ENCODE data around the gene ZNF497.
"Not testable (repeated sequence)": the region's sequence is repeated elsewhere in the genome, so short reads cannot be mapped to it uniquely, and the experiment has no call there.

The ZNF497 gene

DNA sequence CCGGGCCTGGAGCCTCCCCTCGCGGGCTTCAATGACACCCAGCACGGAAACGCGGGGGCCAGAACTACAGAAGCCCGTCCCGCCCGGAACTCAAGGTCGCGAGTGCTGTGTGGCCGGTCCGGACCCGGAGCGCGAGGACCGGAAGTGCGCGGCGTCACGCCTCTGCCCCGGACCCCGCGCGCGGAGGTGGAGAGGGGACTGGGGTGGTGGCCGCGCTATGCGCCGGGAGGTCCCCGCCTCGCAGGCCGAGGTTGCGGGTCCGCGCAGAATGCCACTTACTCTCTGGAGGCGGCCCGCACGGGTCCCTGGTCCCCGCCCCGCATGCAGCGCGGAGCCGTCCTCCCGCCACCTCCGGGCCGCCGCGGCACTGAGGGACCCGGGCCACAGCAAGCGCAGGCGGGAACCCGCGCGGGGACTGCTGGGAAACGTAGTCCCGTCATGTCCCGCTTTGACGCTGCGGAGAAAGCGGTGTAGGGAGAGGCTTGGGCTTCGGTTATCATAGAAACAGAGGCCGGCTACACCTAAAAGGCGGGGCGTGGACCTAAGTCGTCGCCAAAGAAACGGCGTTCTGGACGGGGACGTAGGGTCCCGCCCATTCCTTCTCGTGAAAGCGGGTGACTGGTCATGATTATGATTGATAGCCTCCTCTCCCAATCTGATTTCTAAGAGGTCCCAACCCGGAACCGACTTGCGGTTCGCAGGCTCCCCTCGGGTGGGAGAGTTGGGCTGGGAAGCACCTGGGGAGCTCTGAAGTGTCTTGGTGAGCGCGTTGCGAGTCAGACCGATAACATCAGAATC lies 18.3 kb upstream of the ZNF497 start, which contains the start of gene ZNF837:
TSS of gene ZNF837 (minus strand) at position 369 of the 798 bp plus-strand sequence. CDS start 11,698 bp downstream, outside the sequence.
- Histone ChIP-seq H3K4ac (ENCODE audit: low read depth in 1 of 2, low read length in 2 of 2) (peak within 1 kb of the TSS; percentile 0 to 68), H3K9me3 (ENCODE audit: control insufficient read depth, low read length) (no peaks in the 10 kb centered on the region), H3K79me1 (replicated peaks; ENCODE audit: low read length, poor library complexity, severe bottlenecking) (peaks cover 44% of the 10 kb centered on the region), H3K4me3 (ENCODE audit: insufficient read depth in 1 of 2, low read depth in 1 of 2, low read length in 2 of 2) (peak within 1 kb of the TSS; percentile 77 to 86), H3K23ac (ENCODE audit: low read length in 2 of 2) (no peak within 1 kb of the TSS), H3K27ac (ENCODE audit: low read length, poor library complexity, severe bottlenecking) (peak within 1 kb of the TSS; percentile 64), H3K9ac (ENCODE audit: low read length) (peak within 1 kb of the TSS; percentile 95), H3K4me1 (ENCODE audit: control insufficient read depth, insufficient read depth, low read depth, low read length) (peaks cover 40% of the 10 kb centered on the region), H2BK5ac (ENCODE audit: low read depth, low read length, poor library complexity, severe bottlenecking) (peak within 1 kb of the TSS; percentile 51), H2BK120ac (ENCODE audit: low read depth, low read length) (no peak within 1 kb of the TSS), H4K8ac (ENCODE audit: low read length) (peak within 1 kb of the TSS; percentile 95), H3K4me2 (ENCODE audit: low read length, poor library complexity, severe bottlenecking) (peak within 1 kb of the TSS; percentile 72), H2BK12ac (ENCODE audit: low read length in 2 of 2) (no peak within 1 kb of the TSS), H3K27me3 (ENCODE audit: control insufficient read depth in 1 of 2, insufficient read depth in 1 of 2, low read length in 2 of 2) (no peaks in the 10 kb centered on the region), H3K36me3 (ENCODE audit: control insufficient read depth in 1 of 2, insufficient read depth in 2 of 2, low read depth in 1 of 2, low read length in 2 of 2) (peaks cover 0 to 10% of the 10 kb centered on the region in 2 experiments), H4K91ac (ENCODE audit: low read length) (peak within 1 kb of the TSS; percentile 92), H3K14ac (ENCODE audit: low read length in 2 of 2) (no peak within 1 kb of the TSS), H3K18ac (ENCODE audit: low read depth in 1 of 2, low read length in 2 of 2) (peak within 1 kb of the TSS; percentile 72 to 88), H2AFZ (ENCODE audit: low read depth, low read length) (peak within 1 kb of the TSS; percentile 86), H2AK5ac (ENCODE audit: low read length, severe bottlenecking) (no peak within 1 kb of the TSS), H2BK15ac (ENCODE audit: low read depth, poor library complexity, severe bottlenecking) (peak within 1 kb of the TSS; percentile 38)
- peak; percentile 100 for DNase-seq
- WGBS = under 1% methylated on average over 67 of the region's 83 CpGs

DNA sequence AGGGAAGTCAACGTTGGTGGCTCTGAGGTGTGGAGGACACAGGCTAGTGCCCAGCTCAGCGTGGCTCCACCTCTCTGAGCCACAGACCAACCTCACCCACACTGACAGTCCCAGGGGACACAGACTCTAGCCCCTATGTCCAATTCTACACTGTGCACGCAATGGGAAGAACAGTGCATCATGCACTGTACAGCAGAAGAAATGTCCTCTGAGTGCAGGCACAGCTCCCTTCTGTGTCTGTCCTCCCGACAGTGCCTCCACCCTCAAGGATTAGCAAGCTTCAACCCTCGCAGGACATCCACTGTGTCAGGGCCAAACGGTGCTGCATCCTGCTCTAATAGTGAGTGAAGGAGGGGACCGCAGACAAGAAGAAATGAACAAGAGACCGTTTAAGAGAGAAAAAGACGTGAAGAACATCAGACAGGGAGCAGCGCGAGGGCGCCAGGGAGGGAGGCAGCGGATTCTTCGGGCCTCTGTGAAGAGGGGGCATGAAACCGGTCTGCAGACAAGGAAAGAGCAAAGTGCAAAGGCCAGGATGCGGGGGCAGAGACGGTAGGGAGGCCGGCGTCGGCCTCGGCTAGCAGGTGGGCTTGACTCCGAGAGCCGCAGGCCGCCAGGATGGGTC lies 17.6 kb upstream of the ZNF497 start:
- Histone ChIP-seq H2BK15ac (ENCODE audit: low read depth, poor library complexity, severe bottlenecking) (peak overlapping the region; percentile 38), H2BK12ac (ENCODE audit: low read length in 2 of 2) (no peak overlapping the region), H4K91ac (ENCODE audit: low read length) (peak overlapping the region; percentile 0), H2AFZ (ENCODE audit: low read depth, low read length) (peak overlapping the region; percentile 86), H3K14ac (ENCODE audit: low read length in 2 of 2) (no peak overlapping the region), H3K9me3 (ENCODE audit: control insufficient read depth, low read length) (no peaks in the 10 kb centered on the region), H2BK120ac (ENCODE audit: low read depth, low read length) (no peak overlapping the region), H3K27ac (ENCODE audit: low read length, poor library complexity, severe bottlenecking) (peak overlapping the region; percentile 64), H2BK5ac (ENCODE audit: low read depth, low read length, poor library complexity, severe bottlenecking) (no peak overlapping the region), H2AK5ac (ENCODE audit: low read length, severe bottlenecking) (no peak overlapping the region), H3K18ac (ENCODE audit: low read depth in 1 of 2, low read length in 2 of 2) (peak overlapping the region; percentile 60 to 75), H3K4me1 (ENCODE audit: control insufficient read depth, insufficient read depth, low read depth, low read length) (peaks cover 33% of the 10 kb centered on the region), H3K9ac (ENCODE audit: low read length) (peak overlapping the region; percentile 95), H3K4me3 (ENCODE audit: insufficient read depth in 1 of 2, low read depth in 1 of 2, low read length in 2 of 2) (peak overlapping the region; percentile 77 to 86), H3K4me2 (ENCODE audit: low read length, poor library complexity, severe bottlenecking) (peak overlapping the region; percentile 45), H3K79me1 (replicated peaks; ENCODE audit: low read length, poor library complexity, severe bottlenecking) (peaks cover 37% of the 10 kb centered on the region), H3K23ac (ENCODE audit: low read length in 2 of 2) (no peak overlapping the region), H4K8ac (ENCODE audit: low read length) (peak overlapping the region; percentile 82), H3K36me3 (ENCODE audit: control insufficient read depth in 1 of 2, insufficient read depth in 2 of 2, low read depth in 1 of 2, low read length in 2 of 2) (peaks cover 0 to 10% of the 10 kb centered on the region in 2 experiments), H3K27me3 (ENCODE audit: control insufficient read depth in 1 of 2, insufficient read depth in 1 of 2, low read length in 2 of 2) (no peaks in the 10 kb centered on the region), H3K4ac (ENCODE audit: low read depth in 1 of 2, low read length in 2 of 2) (peak overlapping the region; percentile 0 to 68)
- 13% methylated on average over 24 of the region's 24 CpGs for WGBS
- no peak for DNase-seq

DNA sequence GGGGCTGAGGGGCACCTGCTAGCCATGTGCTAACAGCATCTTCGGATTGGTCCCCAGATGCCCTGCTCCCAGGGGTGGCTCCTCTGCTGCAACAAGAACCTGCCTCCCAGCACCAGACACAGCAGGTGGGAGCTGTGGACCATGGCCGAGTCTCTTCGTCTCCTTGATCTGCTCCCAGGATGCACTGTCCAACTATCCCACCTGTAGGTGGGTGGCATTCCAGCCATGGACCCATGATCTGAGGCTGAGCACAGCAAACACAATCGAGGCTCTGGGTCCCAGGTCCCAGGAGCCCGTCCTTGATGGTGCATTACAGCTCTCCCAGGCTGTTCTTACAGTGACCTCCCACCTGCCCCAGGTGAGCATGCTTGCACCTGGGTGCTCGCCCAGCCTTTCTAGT lies 16.7 kb upstream of the ZNF497 start:
- WGBS = 93% methylated on average over 6 of the region's 6 CpGs
- Histone ChIP-seq H3K9me3 (ENCODE audit: control insufficient read depth, low read length) (no peaks in the 10 kb centered on the region), H3K27ac (ENCODE audit: low read length, poor library complexity, severe bottlenecking) (no peak overlapping the region), H3K9ac (ENCODE audit: low read length) (no peak overlapping the region), H3K36me3 (ENCODE audit: control insufficient read depth in 1 of 2, insufficient read depth in 2 of 2, low read depth in 1 of 2, low read length in 2 of 2) (peaks cover 0 to 10% of the 10 kb centered on the region in 2 experiments), H3K79me1 (replicated peaks; ENCODE audit: low read length, poor library complexity, severe bottlenecking) (peaks cover 36% of the 10 kb centered on the region), H4K8ac (ENCODE audit: low read length) (peak overlapping the region; percentile 79), H2AFZ (ENCODE audit: low read depth, low read length) (no peak overlapping the region), H3K18ac (ENCODE audit: low read depth in 1 of 2, low read length in 2 of 2) (no peak overlapping the region), H3K27me3 (ENCODE audit: control insufficient read depth in 1 of 2, insufficient read depth in 1 of 2, low read length in 2 of 2) (no peaks in the 10 kb centered on the region), H3K4me1 (ENCODE audit: control insufficient read depth, insufficient read depth, low read depth, low read length) (peaks cover 26% of the 10 kb centered on the region), H3K23ac (ENCODE audit: low read length in 2 of 2) (no peak overlapping the region), H4K91ac (ENCODE audit: low read length) (no peak overlapping the region), H3K14ac (ENCODE audit: low read length in 2 of 2) (no peak overlapping the region), H3K4me2 (ENCODE audit: low read length, poor library complexity, severe bottlenecking) (no peak overlapping the region), H2BK120ac (ENCODE audit: low read depth, low read length) (no peak overlapping the region), H3K4ac (ENCODE audit: low read depth in 1 of 2, low read length in 2 of 2) (no peak overlapping the region), H2BK15ac (ENCODE audit: low read depth, poor library complexity, severe bottlenecking) (no peak overlapping the region), H2AK5ac (ENCODE audit: low read length, severe bottlenecking) (no peak overlapping the region), H3K4me3 (ENCODE audit: insufficient read depth in 1 of 2, low read depth in 1 of 2, low read length in 2 of 2) (peak overlapping the region in 1 of 2 experiments; percentile 86), H2BK5ac (ENCODE audit: low read depth, low read length, poor library complexity, severe bottlenecking) (no peak overlapping the region), H2BK12ac (ENCODE audit: low read length in 2 of 2) (no peak overlapping the region)
- no peak for DNase-seq

DNA sequence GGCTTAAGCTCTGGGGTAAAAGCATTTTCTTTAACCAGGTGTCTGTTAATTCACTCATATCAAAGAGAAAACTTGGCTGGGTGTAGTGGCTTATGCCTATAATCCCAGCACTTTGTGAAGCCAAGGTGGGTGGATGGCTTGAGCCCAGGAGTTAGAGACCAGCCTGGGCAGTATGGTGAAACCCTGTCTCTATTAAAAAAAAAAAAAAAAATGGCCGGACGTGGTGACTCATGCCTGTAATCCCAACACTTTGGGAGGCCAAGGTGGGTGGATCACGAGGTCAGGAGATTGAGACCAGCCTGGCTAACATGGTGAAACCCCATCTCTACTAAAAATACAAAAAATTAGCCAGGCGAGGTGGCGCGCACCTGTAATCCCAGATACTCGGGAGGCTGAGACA lies 14.2 kb upstream of the ZNF497 start:
- WGBS = 75% methylated on average over 7 of the region's 7 CpGs
- Histone ChIP-seq H3K27ac (ENCODE audit: low read length, poor library complexity, severe bottlenecking) (peak overlapping the region; percentile 22), H3K79me1 (replicated peaks; ENCODE audit: low read length, poor library complexity, severe bottlenecking) (peaks cover 25% of the 10 kb centered on the region), H3K4me1 (ENCODE audit: control insufficient read depth, insufficient read depth, low read depth, low read length) (peaks cover 18% of the 10 kb centered on the region)
- H3K4me2 ChIP-seq (ENCODE audit: low read length, poor library complexity, severe bottlenecking); H3K14ac ChIP-seq (ENCODE audit: low read length in 2 of 2); H2AK5ac ChIP-seq (ENCODE audit: low read length, severe bottlenecking); H2BK5ac ChIP-seq (ENCODE audit: low read depth, low read length, poor library complexity, severe bottlenecking); H2AFZ ChIP-seq (ENCODE audit: low read depth, low read length); H2BK120ac ChIP-seq (ENCODE audit: low read depth, low read length); H4K91ac ChIP-seq (ENCODE audit: low read length); H3K4ac ChIP-seq (ENCODE audit: low read depth in 1 of 2, low read length in 2 of 2); H3K9me3 ChIP-seq (ENCODE audit: control insufficient read depth, low read length); H2BK15ac ChIP-seq (ENCODE audit: low read depth, poor library complexity, severe bottlenecking); H3K9ac ChIP-seq (ENCODE audit: low read length); H3K27me3 ChIP-seq (ENCODE audit: control insufficient read depth in 1 of 2, insufficient read depth in 1 of 2, low read length in 2 of 2); H2BK12ac ChIP-seq (ENCODE audit: low read length in 2 of 2); H4K8ac ChIP-seq (ENCODE audit: low read length); H3K18ac ChIP-seq (ENCODE audit: low read depth in 1 of 2, low read length in 2 of 2); H3K36me3 ChIP-seq (ENCODE audit: control insufficient read depth in 1 of 2, insufficient read depth in 2 of 2, low read depth in 1 of 2, low read length in 2 of 2); H3K4me3 ChIP-seq (ENCODE audit: insufficient read depth in 1 of 2, low read depth in 1 of 2, low read length in 2 of 2); H3K23ac ChIP-seq (ENCODE audit: low read length in 2 of 2): not testable (repeated sequence)
- peak; percentile 44 for DNase-seq

Measured in mesenchymal stem cell (in vitro differentiated cells and primary cell).